AG09309 (cell line): Measurements from ENCODE around the gene RASL11B.
A peak's percentile ranks its signal among the peaks of the same experiment; 100 is the strongest.

Experiments
- DNase-seq: peaks from one replicate; pipeline ENCODE4 v3.0.0-alpha.2; 2010; ENCODE audit warnings: low read depth
- H3K4me3 ChIP-seq: 2 replicates; pipeline ENCODE4 v1.5.1; 2011; ENCODE audit warnings: mild to moderate bottlenecking, low read depth, low read length, moderate library complexity; ENCODE audit not compliant: control insufficient read depth
- CTCF ChIP-seq: IDR thresholded peaks from 2 replicates; pipeline ENCODE4 v1.5.1; 2011; ENCODE audit warnings: mild to moderate bottlenecking, low read depth, low read length, inconsistent platforms; ENCODE audit not compliant: insufficient read depth, control insufficient read depth; ENCODE audit errors: missing control alignments

RASL11B gene

GRCh38 chr4:52837716-52838558 lies 24.2 kb upstream of the RASL11B start:
- no peak overlapping the region for H3K4me3 ChIP-seq
- DNase-seq: peak; percentile 24
- TF ChIP-seq CTCF: no peak

GRCh38 chr4:52838729-52839586 lies 23.2 kb upstream of the RASL11B start:
- H3K4me3 ChIP-seq: no peak overlapping the region
- TF ChIP-seq CTCF: no peak
- no peak for DNase-seq

GRCh38 chr4:52840531-52841370 lies 21.4 kb upstream of the RASL11B start:
- DNase-seq: no peak
- no peak overlapping the region for H3K4me3 ChIP-seq
- no peak for TF ChIP-seq CTCF

- H3K4me3 ChIP-seq: no peak overlapping the region
- no peak for TF ChIP-seq CTCF
- DNase-seq: no peak
Observed at GRCh38 chr4:52841682-52842456, 20.2 kb upstream of the RASL11B start.

- no peak for TF ChIP-seq CTCF
- DNase-seq: no peak
- no peak overlapping the region for H3K4me3 ChIP-seq
Observed at GRCh38 chr4:52842792-52843191, 19.3 kb upstream of the RASL11B start.
